HG03139 (cell line): ENCODE measurements around the gene GUCY2C.
"Not testable (repeated sequence)": the region's sequence is repeated elsewhere in the genome, so short reads cannot be mapped to it uniquely, and the experiment has no call there.

Experiments used
- ATAC-seq: cut with Tn5 transposase; IDR thresholded peaks from one replicate; pipeline ENCODE4 v1.9.1; 2021; ENCODE audit not compliant: unreplicated experiment

The GUCY2C gene

DNA sequence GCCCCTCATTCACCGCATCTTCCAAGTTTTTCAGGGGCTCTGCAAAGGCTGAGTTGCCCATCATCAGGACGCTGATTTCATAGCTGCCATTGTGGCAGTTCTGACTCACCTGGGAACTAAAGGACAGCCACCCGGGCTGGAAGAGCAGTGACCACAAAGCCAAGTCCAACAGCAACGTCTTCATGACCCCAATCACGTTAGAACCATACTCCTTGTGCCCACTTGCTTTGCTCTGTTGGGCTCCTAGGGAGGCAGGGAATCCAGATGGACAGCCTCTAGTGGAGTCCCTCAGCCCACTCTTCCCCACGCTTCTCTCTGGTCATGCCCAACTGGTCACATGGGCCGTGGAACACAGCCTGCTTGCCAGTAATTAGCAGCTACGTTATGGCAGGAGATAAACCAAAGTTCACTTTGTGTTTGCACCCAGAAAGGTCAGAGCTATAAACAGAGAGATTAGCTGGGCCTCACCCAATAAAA is at the start of gene GUCY2C:
Gene GUCY2C (minus strand): TSS at position 335 of the 477 bp plus-strand sequence. CDS start 151 bp downstream, at position 184.
- ATAC-seq, result no peak

DNA sequence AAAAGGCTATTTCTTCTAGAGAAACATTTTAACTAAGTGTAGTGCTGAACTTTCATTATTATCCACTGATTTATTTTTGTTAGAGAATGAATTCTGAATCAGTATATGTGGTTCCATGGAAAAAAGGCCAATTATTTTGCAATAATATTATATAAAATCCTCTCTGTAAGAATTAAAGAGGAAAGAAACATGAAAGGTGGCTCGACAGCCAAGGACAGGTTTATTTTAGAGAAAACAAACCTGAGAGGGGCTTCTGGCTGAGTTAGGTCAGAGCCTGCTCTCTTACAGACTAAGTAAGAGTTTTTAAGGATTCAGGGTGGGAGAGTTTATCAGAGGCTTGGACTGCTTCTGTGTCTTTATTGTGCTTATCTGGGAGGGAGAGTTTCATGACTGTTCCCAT is 46.7 kb upstream of the GUCY2C start:
- ATAC-seq, result no peak

GRCh38 chr12:14741942-14742341 is 45.5 kb upstream of the GUCY2C start:
- no peak for ATAC-seq

DNA sequence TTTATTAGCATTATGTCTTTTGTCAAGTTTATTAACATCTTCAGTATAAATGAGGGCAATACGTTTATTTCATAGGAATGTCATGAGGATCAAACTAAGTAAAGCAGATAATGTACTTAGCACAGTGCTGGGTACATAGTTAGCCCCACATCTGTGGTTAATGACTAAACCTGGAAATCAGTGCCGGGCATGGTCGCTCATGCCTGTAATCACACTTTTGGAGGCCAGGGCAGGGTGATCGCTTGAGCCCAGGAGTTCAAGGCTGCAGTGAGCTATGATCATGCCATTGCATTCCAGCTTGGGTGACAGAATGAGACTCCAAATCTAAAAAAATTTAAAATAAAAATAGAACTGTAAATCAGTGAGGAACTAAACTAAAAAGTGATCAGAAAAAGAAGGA is 44.8 kb upstream of the GUCY2C start:
- ATAC-seq, result no peak

- ATAC-seq, result not testable (repeated sequence)
These were observed 40.0 kb upstream of the GUCY2C start for GRCh38 chr12:14736441-14736840.

- ATAC-seq, result no peak
These were observed 35.4 kb upstream of the GUCY2C start for GRCh38 chr12:14731821-14732220.

GRCh38 chr12:14729586-14729985 is 33.2 kb upstream of the GUCY2C start:
- no peak for ATAC-seq

GRCh38 chr12:14723763-14724162 is 27.4 kb upstream of the GUCY2C start:
- no peak for ATAC-seq

- peak; percentile 71 for ATAC-seq
These were observed 20.5 kb upstream of the GUCY2C start for GRCh38 chr12:14716848-14717444.

GRCh38 chr12:14714437-14714836 is 18.0 kb upstream of the GUCY2C start:
- ATAC-seq, result no peak

GRCh38 chr12:14710632-14711320 is 14.4 kb upstream of the GUCY2C start:
- no peak for ATAC-seq

DNA sequence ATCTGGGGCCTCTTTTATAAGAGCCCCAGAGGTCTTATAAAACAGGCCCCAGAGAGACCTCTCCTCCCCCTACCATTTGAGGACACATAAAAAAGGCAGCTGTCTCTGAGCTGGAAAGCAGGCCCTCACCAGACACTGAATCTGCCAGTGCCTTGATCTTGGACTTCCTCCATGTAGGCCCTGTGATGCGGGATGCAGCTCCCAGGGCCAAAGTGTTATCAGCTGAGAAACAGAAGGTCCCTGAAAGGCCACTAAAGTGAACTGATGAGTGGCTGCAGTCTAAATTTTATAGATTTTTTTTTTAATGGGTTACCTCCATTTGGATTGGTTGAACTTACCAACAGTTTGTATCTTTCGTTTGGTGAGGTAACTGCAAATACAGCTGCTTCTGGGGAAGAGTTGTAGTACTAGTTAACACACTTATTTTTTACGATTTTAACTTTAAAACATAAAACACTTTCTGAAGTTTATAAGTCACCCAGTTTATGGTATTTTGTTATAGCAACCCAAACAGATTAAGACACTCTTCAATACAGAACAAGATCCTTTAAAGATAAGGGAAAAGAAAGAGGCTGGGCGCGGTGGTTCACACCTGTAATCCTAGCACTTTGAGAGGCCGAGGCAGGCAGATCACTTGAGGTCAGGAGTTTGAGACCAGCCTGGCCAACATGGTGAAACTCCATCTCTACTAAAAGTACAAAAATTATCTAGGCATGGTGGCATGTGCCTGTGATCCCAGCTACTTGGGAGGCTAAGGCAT is 5.6 kb upstream of the GUCY2C start:
- ATAC-seq, result no peak

DNA sequence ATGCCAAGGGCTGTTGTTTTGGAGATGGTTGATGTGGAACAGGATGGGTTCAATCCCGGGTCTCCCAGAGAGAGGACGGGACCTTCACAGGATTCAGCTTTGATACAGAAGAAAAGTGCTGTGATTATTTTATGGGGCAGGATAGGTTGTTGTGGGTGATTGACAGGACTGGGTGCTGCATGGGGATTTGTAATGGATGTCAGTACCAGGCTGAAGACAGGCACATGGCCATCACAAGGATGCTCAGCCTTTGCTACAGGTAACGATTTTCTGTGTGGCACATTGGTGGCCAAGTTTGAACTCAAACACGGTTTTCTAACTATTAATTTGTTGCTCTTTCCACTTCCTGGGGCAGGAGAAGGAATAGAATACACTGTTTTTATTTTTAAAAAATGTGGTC is 4.5 kb upstream of the GUCY2C start:
- no peak for ATAC-seq

DNA sequence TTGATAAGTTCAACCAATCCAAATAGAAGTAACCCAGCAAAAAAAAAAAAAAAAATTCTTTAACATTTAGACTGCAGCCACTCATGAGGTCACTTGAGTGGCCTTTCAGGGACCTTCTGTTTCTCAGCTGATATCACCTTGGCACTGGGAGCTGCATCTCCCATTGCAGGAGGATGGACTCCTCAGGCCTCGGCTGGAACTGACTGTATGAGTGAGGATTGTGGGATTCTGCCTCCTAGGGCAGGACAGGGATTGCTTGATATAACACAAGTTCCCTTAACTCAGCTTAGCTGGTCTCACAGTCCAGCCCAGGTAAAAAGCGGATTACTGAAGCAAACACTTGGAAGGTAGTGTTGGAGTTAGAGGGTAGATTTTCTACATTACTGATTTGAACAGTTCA is 3.5 kb upstream of the GUCY2C start:
- ATAC-seq, result no peak

DNA sequence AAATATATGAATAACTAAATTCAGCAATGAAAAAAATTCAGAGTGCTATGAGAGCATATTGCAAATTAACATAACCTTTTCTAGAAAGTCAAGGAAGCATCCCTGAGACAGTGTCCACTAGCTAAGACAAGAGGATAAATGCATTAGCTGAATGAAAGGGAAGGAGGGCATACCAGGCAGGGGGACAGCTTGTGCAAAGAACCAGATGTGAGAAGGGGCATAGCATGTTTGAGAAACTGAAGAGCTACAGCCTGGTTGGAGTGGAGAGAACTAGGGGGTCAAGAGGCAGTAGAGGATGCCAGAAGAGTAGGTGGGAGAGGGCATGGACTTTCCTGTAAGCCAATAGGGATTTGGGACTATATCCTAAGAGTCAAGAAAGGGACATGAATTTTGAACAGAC is 2.2 kb upstream of the GUCY2C start:
- ATAC-seq, result no peak

DNA sequence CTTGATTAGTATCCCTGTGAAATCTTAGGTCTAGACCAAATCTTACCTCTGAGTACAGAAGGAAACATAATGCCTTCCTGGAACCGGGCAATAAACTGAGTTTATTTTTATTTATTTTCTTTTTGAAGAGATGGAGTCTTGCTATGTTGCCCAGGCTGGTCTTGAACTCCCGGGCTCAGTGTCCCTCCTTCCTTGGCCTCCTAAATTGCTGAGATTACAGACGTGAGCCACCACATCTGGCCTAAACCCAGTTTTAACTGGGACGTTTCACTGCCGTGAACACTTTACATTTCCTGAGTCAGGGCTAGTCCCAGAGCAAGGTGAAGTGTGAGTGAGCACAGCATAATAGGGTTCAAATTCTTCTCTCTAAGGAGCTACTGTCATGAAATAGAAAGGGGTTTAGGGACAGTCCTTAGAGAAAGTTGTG is 671 bp downstream of the GUCY2C start:
- ATAC-seq, result no peak

DNA sequence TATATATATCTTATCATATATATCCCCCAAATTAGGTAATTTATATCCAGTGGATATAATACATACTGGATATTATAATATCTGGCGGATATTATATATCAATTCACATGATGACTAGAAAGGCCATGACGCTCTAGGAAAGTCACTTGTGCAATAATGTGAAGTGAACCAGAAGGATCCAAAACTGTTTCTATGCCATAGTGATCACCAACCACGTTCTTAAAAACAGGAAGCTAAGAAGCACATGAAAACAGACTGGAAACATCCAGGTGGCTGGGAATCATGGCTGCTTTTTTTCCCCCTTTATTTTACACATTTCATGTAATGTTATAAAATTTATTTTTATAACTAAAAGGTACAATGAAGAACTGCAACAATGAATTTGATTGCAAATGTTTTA is 1.4 kb downstream of the GUCY2C start:
- no peak for ATAC-seq

GRCh38 chr12:14694145-14694714 is 2.2 kb downstream of the GUCY2C start:
- no peak for ATAC-seq

DNA sequence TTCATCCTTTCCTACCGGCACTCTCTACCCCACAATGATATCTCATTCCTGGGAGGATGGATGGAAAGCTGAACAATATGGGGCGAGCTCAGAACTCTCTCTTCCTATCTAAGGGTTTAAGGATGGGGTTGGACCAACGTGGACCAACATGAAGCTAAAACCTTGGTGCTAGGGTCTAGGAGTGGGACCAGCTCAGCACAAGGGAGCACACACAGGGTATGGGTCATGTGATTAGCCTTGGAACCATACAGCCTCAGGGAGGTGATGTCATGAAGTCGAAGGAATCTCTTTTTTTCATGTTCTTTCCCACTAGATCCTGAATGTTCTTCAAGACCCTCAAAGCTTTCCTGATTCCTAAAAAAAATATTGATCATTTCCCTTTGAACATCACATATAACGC is 3.3 kb downstream of the GUCY2C start:
- ATAC-seq, result no peak

DNA sequence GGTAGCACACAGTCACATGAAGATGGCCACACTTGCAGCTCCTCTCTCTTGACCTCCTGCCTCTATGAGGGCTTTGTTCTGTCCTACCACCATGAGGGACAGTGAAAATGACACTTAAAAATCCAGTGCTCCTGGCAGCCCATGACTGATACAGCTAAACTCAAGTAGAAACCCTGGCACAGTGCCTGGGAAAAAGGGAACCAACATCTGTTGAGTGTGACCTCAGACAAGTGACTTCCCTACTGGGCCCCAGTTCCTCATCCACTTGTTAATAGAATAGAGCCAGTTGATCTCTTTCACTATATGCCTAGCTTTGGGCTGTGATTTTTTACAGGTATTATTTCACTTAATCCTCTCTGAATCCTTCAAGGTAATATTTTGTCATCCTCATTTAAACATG is 4.8 kb downstream of the GUCY2C start:
- ATAC-seq, result no peak

DNA sequence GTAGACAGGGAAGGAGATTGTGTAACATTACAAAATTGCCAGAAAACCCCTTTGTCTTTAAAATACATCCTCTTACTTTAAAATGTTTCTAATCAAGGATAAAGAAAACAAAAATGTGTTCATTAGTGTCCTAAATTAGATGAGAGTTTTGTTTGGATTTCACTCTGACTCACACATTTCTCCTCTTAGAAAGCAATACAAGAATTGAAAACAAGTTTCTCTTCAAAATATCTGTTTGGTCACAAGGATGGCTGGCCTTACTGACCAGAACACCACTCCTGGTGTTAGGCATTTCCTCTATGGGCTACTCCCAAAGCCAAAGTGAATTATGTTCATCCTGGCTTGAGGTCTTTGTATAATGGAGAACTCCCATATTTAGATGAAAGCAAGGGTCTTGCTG is 6.4 kb downstream of the GUCY2C start:
- ATAC-seq, result no peak

DNA sequence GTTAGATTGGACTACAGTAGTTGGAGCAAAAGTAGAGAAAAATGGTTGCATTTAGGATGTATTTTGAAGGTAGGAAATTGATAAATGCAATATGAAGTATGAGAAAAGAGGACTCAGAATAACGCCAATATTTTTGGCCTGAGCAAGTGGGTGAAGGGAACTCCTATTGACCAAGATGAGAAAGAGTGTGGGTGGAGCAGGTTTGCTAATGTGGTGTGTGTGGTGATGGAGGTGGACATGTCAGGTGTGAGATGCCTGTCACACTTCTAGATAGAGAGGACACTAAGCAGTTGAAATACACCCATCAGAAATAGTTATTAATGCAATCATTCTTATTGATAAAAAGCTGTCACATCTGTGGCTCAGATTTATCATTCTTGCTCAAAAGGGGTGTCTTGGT is 7.3 kb downstream of the GUCY2C start:
- ATAC-seq, result no peak
